Measurements from ENCODE around the gene ELOVL3.
"Not testable (repeated sequence)": the region's sequence is repeated elsewhere in the genome, so short reads cannot be mapped to it uniquely, and the experiment has no call there.

ELOVL3 gene

GRCh38 chr10:102252508-102252907, 26.4 kb downstream of the ELOVL3 start:
- DNase-seq (ENCODE audit: low read depth in 2 of 2) = not testable (repeated sequence)

GRCh38 chr10:102254426-102254825, 28.3 kb downstream of the ELOVL3 start:
- no peak for DNase-seq (ENCODE audit: low read depth in 2 of 2)

- no peak for DNase-seq (ENCODE audit: low read depth in 2 of 2)
Measured at GRCh38 chr10:102255404-102255803, 29.3 kb downstream of the ELOVL3 start.

- DNase-seq (ENCODE audit: low read depth in 2 of 2) = no peak
Measured at GRCh38 chr10:102261196-102261595, 35.1 kb downstream of the ELOVL3 start.

GRCh38 chr10:102261842-102262241, 35.7 kb downstream of the ELOVL3 start:
- DNase-seq (ENCODE audit: low read depth in 2 of 2) = no peak

GRCh38 chr10:102262744-102263370, 36.8 kb downstream of the ELOVL3 start:
- DNase-seq (ENCODE audit: low read depth in 2 of 2) = no peak

- DNase-seq (ENCODE audit: low read depth in 2 of 2) = no peak
Measured at GRCh38 chr10:102264371-102264770, 38.3 kb downstream of the ELOVL3 start.

GRCh38 chr10:102266670-102267069, 40.6 kb downstream of the ELOVL3 start:
- no peak for DNase-seq (ENCODE audit: low read depth in 2 of 2)

GRCh38 chr10:102267748-102268147, 41.6 kb downstream of the ELOVL3 start:
- DNase-seq (ENCODE audit: low read depth in 2 of 2) = no peak

GRCh38 chr10:102268375-102268888, 42.3 kb downstream of the ELOVL3 start:
- no peak for DNase-seq (ENCODE audit: low read depth in 2 of 2)

- no peak for DNase-seq (ENCODE audit: low read depth in 2 of 2)
Measured at GRCh38 chr10:102269017-102269416, 42.9 kb downstream of the ELOVL3 start.

GRCh38 chr10:102274062-102274461, 48.0 kb downstream of the ELOVL3 start:
- no peak for DNase-seq (ENCODE audit: low read depth in 2 of 2)

GRCh38 chr10:102275343-102275742, 49.2 kb downstream of the ELOVL3 start:
- DNase-seq (ENCODE audit: low read depth in 2 of 2) = no peak

GRCh38 chr10:102279104-102279503, 53.0 kb downstream of the ELOVL3 start:
- DNase-seq (ENCODE audit: low read depth in 2 of 2) = no peak
